SK-N-SH treated with all-trans-retinoic acid at 6 μM for 48 hours (cell line): Measurements from ENCODE around the gene FAM210A.

Source experiments
- ATAC-seq: fragments of 200-7000 bp; cut with Tn5 transposase; 3 replicates; pipeline ENCODE4 v1.9.1; 2020; ENCODE audit warnings: mild to moderate bottlenecking, moderate library complexity
- ARNTL ChIP-seq: fragments of 450-650 bp; formaldehyde crosslinking; IDR thresholded peaks from 2 replicates; pipeline ENCODE4 v1.5.0; 2020; ENCODE audit warnings: low read depth, mild to moderate bottlenecking, moderate library complexity, borderline replicate concordance
- BACH2 ChIP-seq: fragments of 250-450 bp; sonication (Bioruptor Pico); IDR thresholded peaks from 2 replicates; pipeline ENCODE4 v1.9.0; 2021; ENCODE audit warnings: mild to moderate bottlenecking, borderline replicate concordance
- CSDC2 ChIP-seq: fragments of 250-450 bp; sonication (Bioruptor Pico); IDR thresholded peaks from 2 replicates; pipeline ENCODE4 v1.5.0; 2020; ENCODE audit warnings: mild to moderate bottlenecking, moderate library complexity
- ESRRG ChIP-seq: fragments of 250-450 bp; sonication (Bioruptor Pico); IDR thresholded peaks from 2 replicates; pipeline ENCODE4 v1.6.1; 2021; ENCODE audit warnings: mild to moderate bottlenecking
- OSR1 ChIP-seq: fragments of 250-450 bp; sonication (Bioruptor Pico); IDR thresholded peaks from 2 replicates; pipeline ENCODE4 v1.8.0; 2022; ENCODE audit warnings: moderate library complexity, mild to moderate bottlenecking, inconsistent platforms
- PPARA ChIP-seq: fragments of 250-450 bp; sonication (Bioruptor Pico); IDR thresholded peaks from 2 replicates; pipeline ENCODE4 v1.5.0; 2020; ENCODE audit warnings: mild to moderate bottlenecking, borderline replicate concordance
- RARB ChIP-seq: fragments of 250-450 bp; sonication (Bioruptor Pico); IDR thresholded peaks from 2 replicates; pipeline ENCODE4 v1.8.0; 2021; ENCODE audit warnings: mild to moderate bottlenecking, moderate library complexity
- SNAI2 ChIP-seq: fragments of 250-450 bp; sonication (Bioruptor Pico); IDR thresholded peaks from 2 replicates; pipeline ENCODE4 v1.5.0; 2020; ENCODE audit warnings: mild to moderate bottlenecking, moderate library complexity
- TCF4 ChIP-seq: fragments of 250-450 bp; sonication (Bioruptor Pico); IDR thresholded peaks from 2 replicates; pipeline ENCODE4 v1.8.0; 2021; ENCODE audit warnings: mild to moderate bottlenecking, moderate library complexity, borderline replicate concordance
- TOX ChIP-seq: fragments of 250-450 bp; sonication (Bioruptor Pico); IDR thresholded peaks from 2 replicates; pipeline ENCODE4 v1.8.0; 2021; ENCODE audit warnings: mild to moderate bottlenecking, moderate library complexity, borderline replicate concordance
- ZC3H10 ChIP-seq: fragments of 250-450 bp; sonication (Bioruptor Pico); IDR thresholded peaks from 2 replicates; pipeline ENCODE4 v1.5.1; 2021; ENCODE audit warnings: mild to moderate bottlenecking, moderate library complexity
- ZFP3 ChIP-seq: fragments of 250-450 bp; sonication (Bioruptor Pico); IDR thresholded peaks from 2 replicates; pipeline ENCODE4 v1.5.0; 2020; ENCODE audit warnings: mild to moderate bottlenecking, moderate library complexity
- ZNF565 ChIP-seq: fragments of 450-650 bp; formaldehyde crosslinking; conservative IDR thresholded peaks from 2 replicates; pipeline ENCODE4 v1.5.0; 2020; ENCODE audit warnings: low read depth, mild to moderate bottlenecking, moderate library complexity
- ZNF70 ChIP-seq: fragments of 450-650 bp; formaldehyde crosslinking; IDR thresholded peaks from 2 replicates; pipeline ENCODE4 v1.5.0; 2020; ENCODE audit warnings: mild to moderate bottlenecking, moderate library complexity
- ZNF8 ChIP-seq: fragments of 450-650 bp; formaldehyde crosslinking; IDR thresholded peaks from 2 replicates; pipeline ENCODE4 v1.5.0; 2020; ENCODE audit warnings: mild to moderate bottlenecking, moderate library complexity
- TF ChIP-seq, protein P1 (sequence below): fragments of 250-450 bp; sonication (Bioruptor Pico); IDR thresholded peaks from 2 replicates; pipeline ENCODE4 v1.5.1; 2020; ENCODE audit warnings: low read depth, mild to moderate bottlenecking, moderate library complexity
- TF ChIP-seq, protein P2 (sequence below): fragments of 250-450 bp; sonication (Bioruptor Pico); IDR thresholded peaks from 2 replicates; pipeline ENCODE4 v1.5.0; 2020; ENCODE audit warnings: mild to moderate bottlenecking, moderate library complexity
- TF ChIP-seq, protein P3 (sequence below): fragments of 250-450 bp; sonication (Bioruptor Pico); IDR thresholded peaks from 2 replicates; pipeline ENCODE4 v1.8.0; 2020; ENCODE audit warnings: mild to moderate bottlenecking, moderate library complexity, borderline replicate concordance

FAM210A gene

DNA sequence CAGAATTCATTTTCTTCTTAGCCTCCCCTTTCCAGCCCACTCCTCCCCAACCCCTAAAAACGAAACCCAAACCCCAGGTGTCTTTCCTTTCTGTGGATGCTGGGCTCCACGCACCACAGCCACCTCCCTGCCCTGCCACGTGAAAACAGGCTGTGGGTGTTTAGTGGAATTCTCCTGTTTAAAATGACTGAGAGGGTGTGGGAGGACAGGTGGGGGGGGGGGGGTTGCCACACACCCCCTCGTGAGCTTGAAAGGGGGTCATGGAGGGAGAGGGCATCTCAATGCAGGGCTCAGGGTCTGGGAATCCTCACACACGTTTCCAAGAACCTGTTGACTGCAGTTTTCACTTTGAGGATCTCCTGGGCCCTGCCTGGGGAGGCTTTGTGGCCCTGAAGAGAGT lies 110.3 kb downstream of the FAM210A start:
- TF ChIP-seq ZNF565, result no peak
- TF ChIP-seq CSDC2, result no peak
- no peak for TF ChIP-seq TCF4 (CRISPR knock-in tag)
- ATAC-seq, result no peak

DNA sequence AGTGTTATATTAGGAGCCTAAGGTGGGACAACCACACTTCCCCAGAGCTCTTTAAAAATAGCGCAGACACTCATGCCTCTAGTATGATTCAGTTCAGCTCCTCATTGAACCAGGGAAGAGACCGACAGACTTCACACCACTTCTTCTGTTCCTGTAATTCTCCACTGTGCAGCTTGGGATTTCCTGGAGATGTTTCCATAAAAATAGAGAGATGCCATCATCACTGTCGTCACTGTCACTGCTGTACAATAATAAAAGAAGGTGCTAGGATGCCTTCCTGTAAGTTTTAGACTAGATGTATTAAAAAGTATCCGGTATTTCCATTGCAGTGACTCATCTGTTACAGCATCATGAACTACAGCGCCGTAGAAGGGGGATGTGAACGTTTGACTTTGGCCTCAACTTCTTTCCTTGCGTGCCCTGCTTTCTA lies 110.9 kb downstream of the FAM210A start:
- TF ChIP-seq ESRRG (CRISPR knock-in tag) (no peak), TCF4 (CRISPR knock-in tag) (no peak), ARNTL (CRISPR knock-in tag) (no peak), OSR1 (CRISPR knock-in tag) (no peak), PPARA (CRISPR knock-in tag) (no peak), ZNF8 (CRISPR knock-in tag) (no peak), CSDC2 (no peak), ZFP3 (no peak), TOX (no peak), ZC3H10 (CRISPR knock-in tag) (no peak), ZNF565 (no peak), ZNF70 (no peak)
- TF ChIP-seq, protein P1, sequence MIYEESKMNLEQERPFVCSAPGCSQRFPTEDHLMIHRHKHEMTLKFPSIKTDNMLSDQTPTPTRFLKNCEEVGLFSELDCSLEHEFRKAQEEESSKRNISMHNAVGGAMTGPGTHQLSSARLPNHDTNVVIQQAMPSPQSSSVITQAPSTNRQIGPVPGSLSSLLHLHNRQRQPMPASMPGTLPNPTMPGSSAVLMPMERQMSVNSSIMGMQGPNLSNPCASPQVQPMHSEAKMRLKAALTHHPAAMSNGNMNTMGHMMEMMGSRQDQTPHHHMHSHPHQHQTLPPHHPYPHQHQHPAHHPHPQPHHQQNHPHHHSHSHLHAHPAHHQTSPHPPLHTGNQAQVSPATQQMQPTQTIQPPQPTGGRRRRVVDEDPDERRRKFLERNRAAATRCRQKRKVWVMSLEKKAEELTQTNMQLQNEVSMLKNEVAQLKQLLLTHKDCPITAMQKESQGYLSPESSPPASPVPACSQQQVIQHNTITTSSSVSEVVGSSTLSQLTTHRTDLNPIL (CRISPR knock-in tag), result no peak
- TF ChIP-seq, protein P2, sequence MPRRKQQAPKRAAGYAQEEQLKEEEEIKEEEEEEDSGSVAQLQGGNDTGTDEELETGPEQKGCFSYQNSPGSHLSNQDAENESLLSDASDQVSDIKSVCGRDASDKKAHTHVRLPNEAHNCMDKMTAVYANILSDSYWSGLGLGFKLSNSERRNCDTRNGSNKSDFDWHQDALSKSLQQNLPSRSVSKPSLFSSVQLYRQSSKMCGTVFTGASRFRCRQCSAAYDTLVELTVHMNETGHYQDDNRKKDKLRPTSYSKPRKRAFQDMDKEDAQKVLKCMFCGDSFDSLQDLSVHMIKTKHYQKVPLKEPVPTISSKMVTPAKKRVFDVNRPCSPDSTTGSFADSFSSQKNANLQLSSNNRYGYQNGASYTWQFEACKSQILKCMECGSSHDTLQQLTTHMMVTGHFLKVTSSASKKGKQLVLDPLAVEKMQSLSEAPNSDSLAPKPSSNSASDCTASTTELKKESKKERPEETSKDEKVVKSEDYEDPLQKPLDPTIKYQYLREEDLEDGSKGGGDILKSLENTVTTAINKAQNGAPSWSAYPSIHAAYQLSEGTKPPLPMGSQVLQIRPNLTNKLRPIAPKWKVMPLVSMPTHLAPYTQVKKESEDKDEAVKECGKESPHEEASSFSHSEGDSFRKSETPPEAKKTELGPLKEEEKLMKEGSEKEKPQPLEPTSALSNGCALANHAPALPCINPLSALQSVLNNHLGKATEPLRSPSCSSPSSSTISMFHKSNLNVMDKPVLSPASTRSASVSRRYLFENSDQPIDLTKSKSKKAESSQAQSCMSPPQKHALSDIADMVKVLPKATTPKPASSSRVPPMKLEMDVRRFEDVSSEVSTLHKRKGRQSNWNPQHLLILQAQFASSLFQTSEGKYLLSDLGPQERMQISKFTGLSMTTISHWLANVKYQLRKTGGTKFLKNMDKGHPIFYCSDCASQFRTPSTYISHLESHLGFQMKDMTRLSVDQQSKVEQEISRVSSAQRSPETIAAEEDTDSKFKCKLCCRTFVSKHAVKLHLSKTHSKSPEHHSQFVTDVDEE (CRISPR knock-in tag), result no peak
- ATAC-seq, result no peak

DNA sequence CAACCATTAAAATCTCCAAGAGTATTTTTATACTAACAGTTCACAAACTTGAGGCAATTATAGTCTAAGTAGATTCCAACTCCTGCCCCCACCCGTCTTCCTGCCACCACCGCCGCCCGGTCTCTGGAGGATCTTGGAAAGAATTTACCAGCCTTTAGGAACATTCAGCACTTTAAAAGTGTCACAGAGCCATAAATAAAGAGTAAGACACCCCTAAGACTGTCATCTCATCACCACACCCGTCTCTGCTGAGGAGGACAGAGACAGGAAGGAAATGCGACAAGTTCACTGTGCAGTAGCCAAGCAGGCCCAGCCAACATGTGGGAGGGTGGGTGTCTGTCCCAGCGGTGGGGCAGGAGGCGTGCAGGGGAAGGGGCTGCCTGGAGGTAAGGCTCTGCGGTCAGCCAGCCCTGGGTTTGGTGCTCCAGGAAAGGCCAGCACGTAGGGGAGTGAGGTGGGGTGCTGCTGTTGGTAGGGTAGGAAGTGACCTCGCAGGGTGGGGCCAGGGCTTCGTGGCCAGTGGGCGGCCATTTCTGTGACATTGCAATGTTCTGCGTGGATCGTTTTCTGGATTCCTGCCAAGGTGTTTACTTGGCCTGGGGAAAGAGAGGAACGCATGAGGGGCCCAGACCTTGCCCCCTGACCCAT lies 111.6 kb downstream of the FAM210A start:
- TF ChIP-seq ZC3H10 (CRISPR knock-in tag) (no peak), PPARA (CRISPR knock-in tag) (no peak), TOX (no peak), ESRRG (CRISPR knock-in tag) (no peak), RARB (CRISPR knock-in tag) (no peak), OSR1 (CRISPR knock-in tag) (no peak), SNAI2 (CRISPR knock-in tag) (no peak)
- ATAC-seq, result no peak

DNA sequence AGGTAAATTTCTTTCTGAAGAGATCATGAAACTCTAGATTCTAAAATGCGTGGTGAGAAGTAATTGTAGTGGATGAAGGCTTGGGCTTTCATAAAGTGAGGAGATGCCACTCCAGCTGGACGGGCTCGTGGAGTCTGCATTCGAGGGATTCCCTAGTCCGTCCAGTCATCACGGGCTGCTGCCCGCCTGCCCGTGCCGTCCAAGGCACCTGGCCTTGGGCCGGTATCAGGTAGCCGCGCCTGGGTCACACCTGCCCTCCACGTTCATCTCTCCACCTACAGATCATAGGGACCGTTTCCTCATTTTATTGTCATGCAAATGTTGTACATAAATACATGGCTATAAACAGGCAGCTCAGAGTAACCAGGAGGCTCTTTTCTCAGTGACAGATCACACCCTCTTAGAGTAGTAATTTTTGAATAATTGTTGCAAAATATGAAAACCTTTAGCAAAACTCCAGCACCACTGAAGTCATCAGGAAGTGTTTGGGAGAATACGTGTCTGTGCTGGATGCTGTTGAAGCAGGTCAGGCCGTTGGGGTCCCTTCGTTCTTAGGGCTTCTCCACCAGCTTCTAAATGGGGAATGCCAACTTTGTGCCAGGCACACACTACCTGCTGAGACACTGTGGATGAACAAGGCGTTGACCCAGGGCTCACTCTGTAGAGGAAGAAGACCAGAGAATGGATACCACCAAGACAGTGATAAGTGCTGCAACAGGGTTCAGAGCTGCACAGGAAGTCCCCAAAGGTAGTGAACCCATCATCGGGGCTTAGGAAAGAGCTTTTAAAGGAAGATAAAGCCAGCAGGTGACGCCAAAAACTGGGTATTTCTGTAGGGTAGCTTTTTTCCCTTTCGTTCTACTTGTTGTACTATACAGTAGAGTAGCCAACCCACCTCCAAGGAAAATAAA lies 112.5 kb downstream of the FAM210A start:
- TF ChIP-seq, protein P3, sequence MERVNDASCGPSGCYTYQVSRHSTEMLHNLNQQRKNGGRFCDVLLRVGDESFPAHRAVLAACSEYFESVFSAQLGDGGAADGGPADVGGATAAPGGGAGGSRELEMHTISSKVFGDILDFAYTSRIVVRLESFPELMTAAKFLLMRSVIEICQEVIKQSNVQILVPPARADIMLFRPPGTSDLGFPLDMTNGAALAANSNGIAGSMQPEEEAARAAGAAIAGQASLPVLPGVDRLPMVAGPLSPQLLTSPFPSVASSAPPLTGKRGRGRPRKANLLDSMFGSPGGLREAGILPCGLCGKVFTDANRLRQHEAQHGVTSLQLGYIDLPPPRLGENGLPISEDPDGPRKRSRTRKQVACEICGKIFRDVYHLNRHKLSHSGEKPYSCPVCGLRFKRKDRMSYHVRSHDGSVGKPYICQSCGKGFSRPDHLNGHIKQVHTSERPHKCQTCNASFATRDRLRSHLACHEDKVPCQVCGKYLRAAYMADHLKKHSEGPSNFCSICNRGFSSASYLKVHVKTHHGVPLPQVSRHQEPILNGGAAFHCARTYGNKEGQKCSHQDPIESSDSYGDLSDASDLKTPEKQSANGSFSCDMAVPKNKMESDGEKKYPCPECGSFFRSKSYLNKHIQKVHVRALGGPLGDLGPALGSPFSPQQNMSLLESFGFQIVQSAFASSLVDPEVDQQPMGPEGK (CRISPR knock-in tag), result no peak
- no peak for TF ChIP-seq OSR1 (CRISPR knock-in tag)
- no peak for TF ChIP-seq BACH2 (CRISPR knock-in tag)
- TF ChIP-seq ESRRG (CRISPR knock-in tag), result no peak
- TF ChIP-seq ZNF70, result no peak
- no peak for ATAC-seq
